ENCODE measurements around the gene PTPRZ1. TPM values are rescaled to one million over a fixed set of nuclear protein-coding genes. Genes with fewer than 3 reads are reported as not detected.

PTPRZ1 gene
- total and polyA plus RNA-seq, 3 donors from 2014 or later: 1.9 to 2.7 (median 2.2) TPM

DNA sequence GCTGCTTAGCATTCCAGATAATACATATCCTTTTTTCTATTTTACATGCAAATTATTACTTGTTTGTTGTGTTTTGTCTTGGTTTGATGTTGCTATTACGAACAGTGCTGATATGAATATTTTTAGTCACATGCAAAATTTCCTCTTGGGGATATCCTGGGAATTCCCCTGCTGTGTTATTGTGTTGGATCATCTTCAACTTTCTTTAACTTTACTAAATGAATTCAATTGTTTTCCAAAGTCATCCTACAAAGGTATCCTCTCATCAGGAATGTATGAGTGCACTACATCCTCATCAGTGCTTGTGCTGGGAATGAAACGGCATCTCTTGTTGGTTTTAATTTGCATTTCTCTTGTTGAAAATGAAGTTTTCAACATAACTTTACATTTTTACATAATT lies 184.0 kb downstream of the PTPRZ1 start:
- TF ChIP-seq POLR2A (IDR thresholded peaks at IDR 0.05): no peak
- TF ChIP-seq CTCF (IDR thresholded peaks at IDR 0.05): no peak
- H3K4me3 ChIP-seq: no peak overlapping the region
- DNase-seq: no peak
- no peaks in the 10 kb centered on the region for H3K9me3 ChIP-seq
- no peaks in the 10 kb centered on the region for H3K4me1 ChIP-seq
- H3K27ac ChIP-seq: no peak overlapping the region
- WGBS, 2 donors: 45 to 65% methylated on average over 2 of the region's 2 CpGs
- intact Hi-C loops (cut with DNase I; ENCODE audit: low total_unique reads): no loop called here
- no peaks in the 10 kb centered on the region for H3K27me3 ChIP-seq
- H3K36me3 ChIP-seq (ENCODE audit: low read depth, missing control alignments): no peaks in the 10 kb centered on the region

DNA sequence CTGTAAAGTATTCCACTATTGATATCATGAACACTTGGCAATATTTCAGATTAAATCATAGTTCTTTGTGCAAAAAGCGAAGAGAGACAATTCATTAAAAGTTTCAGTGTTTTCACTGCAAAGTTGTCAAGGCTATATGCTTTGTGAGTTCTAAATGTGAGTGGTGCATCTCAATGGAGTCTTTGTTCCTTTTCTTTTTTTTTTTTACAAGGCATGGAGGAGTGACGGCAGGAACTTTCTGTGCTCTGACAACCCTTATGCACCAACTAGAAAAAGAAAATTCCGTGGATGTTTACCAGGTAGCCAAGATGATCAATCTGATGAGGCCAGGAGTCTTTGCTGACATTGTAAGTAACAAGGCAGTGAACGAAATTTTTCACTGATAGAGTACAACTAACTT lies 186.6 kb downstream of the PTPRZ1 start:
- H3K4me3 ChIP-seq: no peak overlapping the region
- TF ChIP-seq POLR2A (IDR thresholded peaks at IDR 0.05) (no peak), CTCF (IDR thresholded peaks at IDR 0.05) (no peak)
- no peak for DNase-seq
- intact Hi-C loops (cut with DNase I; ENCODE audit: low total_unique reads): no loop called here
- no peaks in the 10 kb centered on the region for H3K27me3 ChIP-seq
- H3K27ac ChIP-seq: peak overlapping the region in 1 of 2 donors; percentile 3
- no peaks in the 10 kb centered on the region for H3K9me3 ChIP-seq
- 55% methylated on average over 4 of the region's 4 CpGs for WGBS, 2 donors
- no peaks in the 10 kb centered on the region for H3K4me1 ChIP-seq
- no peaks in the 10 kb centered on the region for H3K36me3 ChIP-seq (ENCODE audit: low read depth, missing control alignments)

- intact Hi-C loops (cut with DNase I; ENCODE audit: low total_unique reads): no loop called here
- Histone ChIP-seq H3K4me1 (no peaks in the 10 kb centered on the region), H3K27ac (no peak overlapping the region), H3K27me3 (no peaks in the 10 kb centered on the region), H3K9me3 (no peaks in the 10 kb centered on the region), H3K36me3 (ENCODE audit: low read depth, missing control alignments) (no peaks in the 10 kb centered on the region), H3K4me3 (no peak overlapping the region)
- no peak for DNase-seq
- no peak for TF ChIP-seq POLR2A (IDR thresholded peaks at IDR 0.05)
- no peak for TF ChIP-seq CTCF (IDR thresholded peaks at IDR 0.05)
Observed at GRCh38 chr7:122063146-122063545, 190.2 kb downstream of the PTPRZ1 start.

GRCh38 chr7:122064971-122065370 lies 192.0 kb downstream of the PTPRZ1 start:
- WGBS, 2 donors: 85 to 90% methylated on average over 4 of the region's 4 CpGs
- Histone ChIP-seq H3K4me3 (no peak overlapping the region), H3K27me3 (no peaks in the 10 kb centered on the region), H3K9me3 (no peaks in the 10 kb centered on the region), H3K27ac (no peak overlapping the region), H3K4me1 (no peaks in the 10 kb centered on the region), H3K36me3 (ENCODE audit: low read depth, missing control alignments) (no peaks in the 10 kb centered on the region)
- TF ChIP-seq CTCF (IDR thresholded peaks at IDR 0.05): no peak
- TF ChIP-seq POLR2A (IDR thresholded peaks at IDR 0.05): no peak
- intact Hi-C loops (cut with DNase I; ENCODE audit: low total_unique reads): no loop called here
- no peak for DNase-seq

DNA sequence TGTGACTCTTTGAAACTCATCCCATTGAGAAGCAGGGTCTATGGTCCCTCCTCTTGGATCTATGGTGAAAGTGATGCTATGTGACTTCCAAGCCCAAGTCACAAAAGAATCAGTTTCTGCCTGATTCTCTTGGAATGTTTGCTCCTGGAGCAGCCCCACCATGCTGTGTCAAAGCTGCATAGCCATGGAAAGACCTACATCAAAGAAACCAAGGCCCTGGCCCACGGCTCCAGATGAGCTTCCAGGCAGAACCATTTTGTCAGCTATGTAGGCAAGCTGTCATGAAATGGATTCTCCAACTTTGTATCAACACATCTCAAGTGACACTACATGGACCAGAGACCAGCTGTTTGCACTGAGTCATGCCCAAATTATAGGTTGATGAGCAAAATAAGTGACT lies 194.1 kb downstream of the PTPRZ1 start:
- Histone ChIP-seq H3K27me3 (no peaks in the 10 kb centered on the region), H3K9me3 (no peaks in the 10 kb centered on the region), H3K4me3 (no peak overlapping the region), H3K4me1 (no peaks in the 10 kb centered on the region), H3K36me3 (ENCODE audit: low read depth, missing control alignments) (no peaks in the 10 kb centered on the region), H3K27ac (no peak overlapping the region)
- TF ChIP-seq CTCF (IDR thresholded peaks at IDR 0.05) (no peak), POLR2A (IDR thresholded peaks at IDR 0.05) (no peak)
- intact Hi-C loops (cut with DNase I; ENCODE audit: low total_unique reads): no loop called here
- WGBS, 2 donors: 83 to 88% methylated on average over 1 of the region's 1 CpG
- DNase-seq: no peak

All from testis (tissue), 3 donors.